Stimulated activated CD4-positive, alpha-beta T cell treated with anti-CD3 and anti-CD28 coated beads, Interleukin-1b, Interleukin-23, amount 100 ng/mL, for 1 hour (primary cell): ENCODE results near the gene MYBPH.

ENCODE experiments used
- DNase-seq, 2 donors: peaks; one replicate each; pipeline ENCODE4 v3.0.0-alpha.2; 2020; ENCODE audit warnings: low read depth in 2 of 2

The MYBPH gene

GRCh38 chr1:203129501-203130231, 46.0 kb downstream of the MYBPH start:
- no peak for DNase-seq

GRCh38 chr1:203128716-203129500, 46.7 kb downstream of the MYBPH start:
- no peak for DNase-seq

- no peak for DNase-seq
Measured at GRCh38 chr1:203128431-203128715, 47.3 kb downstream of the MYBPH start.

DNA sequence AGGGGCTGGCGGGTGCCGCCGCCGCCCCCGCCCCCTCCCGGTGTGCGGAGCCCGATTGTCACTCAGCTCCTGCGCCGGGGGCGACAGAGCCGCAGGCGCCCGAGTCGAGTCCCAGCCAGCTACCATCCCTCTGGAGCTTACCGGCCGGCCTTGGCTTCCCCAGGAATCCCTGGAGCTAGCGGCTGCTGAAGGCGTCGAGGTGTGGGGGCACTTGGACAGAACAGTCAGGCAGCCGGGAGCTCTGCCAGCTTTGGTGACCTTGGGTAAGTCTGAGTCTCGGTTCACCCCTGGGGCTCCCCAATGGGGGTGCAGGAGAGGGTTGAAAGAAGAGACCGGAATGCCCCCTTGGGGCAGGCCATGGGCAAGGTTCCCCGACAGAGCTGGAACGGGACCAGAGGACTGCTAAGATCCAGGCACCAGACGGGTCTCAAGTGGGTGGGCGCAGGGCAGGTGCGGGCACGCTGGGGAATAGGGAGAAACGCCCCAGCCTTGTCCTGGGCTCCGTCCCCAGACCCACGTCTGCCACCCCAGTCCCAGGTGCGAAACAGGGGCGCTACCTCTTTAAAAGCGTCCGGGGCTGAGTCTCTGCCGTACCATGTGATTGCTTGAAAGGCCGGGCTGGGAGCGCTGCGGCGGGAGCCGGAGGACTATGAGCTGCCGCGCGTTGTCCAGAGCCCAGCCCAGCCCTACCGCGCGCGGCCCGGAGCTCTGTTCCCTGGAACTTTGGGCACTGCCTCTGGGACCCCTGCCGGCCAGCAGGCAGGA, 47.8 kb downstream of the MYBPH start, which contains the start of gene ADORA1:
Gene ADORA1 (plus strand): TSS at position 61 of the 765 bp plus-strand sequence. CDS start 1,116 bp downstream, outside the sequence.
- no peak for DNase-seq

DNA sequence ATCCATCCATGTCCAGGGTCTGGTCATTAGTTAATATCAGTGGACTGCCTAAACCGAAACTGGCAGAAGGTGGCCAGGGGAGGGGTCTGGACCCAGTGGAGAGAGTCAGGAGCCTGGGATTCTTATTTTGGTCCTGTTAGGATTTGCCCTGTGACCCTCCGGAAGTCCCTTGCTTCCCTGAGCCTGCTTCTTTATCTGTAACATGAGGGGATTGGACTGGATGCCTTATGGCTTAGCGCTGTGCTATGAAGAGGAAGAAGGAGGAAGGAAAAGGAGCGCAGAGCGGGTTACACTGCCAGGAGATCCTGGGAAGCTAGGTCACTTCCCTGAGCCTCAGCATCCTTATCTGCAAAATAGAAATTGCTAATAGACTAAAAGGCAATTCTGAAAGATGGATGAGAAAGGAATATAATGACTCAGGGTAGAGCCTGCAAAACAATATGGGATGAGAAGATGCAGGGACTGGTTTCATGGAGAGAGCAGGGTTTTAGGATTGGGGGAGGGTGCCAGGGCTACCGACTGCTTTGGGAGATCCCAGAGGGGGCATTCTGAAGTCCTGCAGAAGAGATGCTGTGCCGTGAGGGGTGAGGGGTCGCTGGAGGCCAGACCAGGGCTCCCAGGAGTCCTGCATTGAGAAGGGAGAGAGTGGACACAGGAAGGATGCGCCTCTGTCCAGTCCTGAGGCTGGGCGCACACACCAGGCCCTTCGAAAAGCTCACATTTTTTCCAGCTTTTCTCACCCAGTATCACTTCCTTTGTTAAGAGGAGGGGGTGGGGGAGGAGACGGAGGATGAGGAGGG, 48.6 kb downstream of the MYBPH start:
- no peak for DNase-seq

DNA sequence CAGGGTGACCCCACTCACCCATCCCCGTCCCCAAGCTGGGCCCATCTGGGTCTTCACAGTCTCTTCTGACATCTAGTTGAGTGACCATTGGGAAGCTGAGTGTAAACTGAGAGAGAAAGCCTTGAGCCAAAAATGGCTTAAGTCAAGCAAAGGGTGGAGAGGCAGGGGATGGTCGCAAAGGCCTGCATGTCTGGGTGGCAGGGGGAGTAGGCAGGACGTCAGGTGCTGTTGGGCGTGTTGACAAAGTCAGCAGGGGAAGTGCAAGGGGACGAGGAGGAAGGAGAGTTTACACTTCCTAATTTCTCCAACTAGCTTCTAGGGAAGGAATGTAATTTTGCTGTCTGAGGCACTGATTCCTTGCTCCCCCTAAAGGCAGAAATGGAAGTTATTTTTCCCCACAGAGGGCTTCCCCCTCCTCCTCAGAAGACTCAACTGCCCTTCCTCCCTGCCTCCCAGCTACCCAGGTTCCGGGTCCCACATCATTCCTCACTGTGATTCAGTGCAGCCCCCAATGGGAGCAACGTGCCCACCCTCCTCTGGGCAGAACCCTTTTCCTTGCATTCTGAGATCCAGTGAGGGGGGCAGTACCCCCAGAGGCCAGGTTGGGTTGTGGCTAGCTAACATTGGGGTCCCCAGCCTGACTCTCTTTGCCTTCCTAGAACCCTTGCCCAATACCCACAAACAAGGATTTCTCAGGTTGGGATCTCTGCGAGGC, 49.3 kb downstream of the MYBPH start:
- no peak for DNase-seq

DNA sequence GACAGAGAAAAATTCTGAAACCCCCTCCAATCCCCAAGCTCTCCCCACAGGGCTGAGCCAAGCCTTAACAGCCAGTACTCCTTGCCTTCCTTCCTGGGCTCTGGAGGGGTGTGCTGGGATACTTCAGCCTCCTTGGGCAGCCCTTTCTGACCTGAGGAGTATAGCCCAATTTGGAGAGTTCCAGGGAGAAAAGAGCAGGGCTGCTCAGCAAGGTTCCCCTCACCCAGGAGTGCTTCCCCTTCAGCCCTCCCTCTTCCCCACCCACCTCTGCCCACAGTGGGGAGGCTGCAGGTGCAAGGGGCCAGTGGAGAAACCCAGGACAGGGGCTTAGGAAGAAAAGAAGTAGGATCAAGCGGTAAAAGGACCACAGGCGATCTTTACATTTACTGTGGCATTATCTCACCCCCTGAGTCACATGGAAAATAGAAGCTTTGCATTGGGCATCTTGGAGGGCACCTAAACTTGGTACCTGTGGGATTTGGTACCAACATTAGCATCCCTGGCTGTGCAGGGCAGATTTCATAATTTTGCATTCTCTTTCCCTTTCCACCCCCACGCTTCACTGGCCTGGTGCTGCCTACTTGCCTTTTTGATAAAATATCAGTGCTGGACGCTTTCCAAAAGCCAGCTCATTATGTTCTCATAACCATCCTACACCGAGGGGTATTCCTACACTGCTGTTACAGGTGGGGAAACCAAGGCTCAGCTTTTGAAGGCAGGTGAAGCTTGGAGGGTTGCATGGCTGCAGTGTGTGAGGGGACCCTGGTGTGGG, 50.9 kb downstream of the MYBPH start:
- DNase-seq = no peak

DNA sequence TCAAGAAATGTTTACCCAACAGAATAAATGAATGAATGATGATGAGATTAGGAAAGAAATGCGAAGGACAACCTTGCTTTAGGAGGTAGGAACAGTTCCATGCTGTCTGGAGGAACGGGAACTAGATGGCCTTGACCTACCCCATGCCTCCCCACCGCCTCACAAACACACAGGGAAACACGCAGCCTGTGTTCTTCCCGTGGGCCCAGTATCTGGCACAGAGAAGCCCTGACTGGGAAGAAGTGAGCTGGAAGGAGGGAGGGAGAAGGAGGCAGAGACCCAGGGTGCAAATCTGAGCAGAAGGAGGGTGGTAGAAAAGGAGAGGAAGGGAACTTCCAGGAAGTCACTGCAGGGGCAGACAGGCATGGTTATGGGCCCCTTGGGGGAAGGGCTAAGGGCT, 51.6 kb downstream of the MYBPH start:
- DNase-seq = no peak

DNA sequence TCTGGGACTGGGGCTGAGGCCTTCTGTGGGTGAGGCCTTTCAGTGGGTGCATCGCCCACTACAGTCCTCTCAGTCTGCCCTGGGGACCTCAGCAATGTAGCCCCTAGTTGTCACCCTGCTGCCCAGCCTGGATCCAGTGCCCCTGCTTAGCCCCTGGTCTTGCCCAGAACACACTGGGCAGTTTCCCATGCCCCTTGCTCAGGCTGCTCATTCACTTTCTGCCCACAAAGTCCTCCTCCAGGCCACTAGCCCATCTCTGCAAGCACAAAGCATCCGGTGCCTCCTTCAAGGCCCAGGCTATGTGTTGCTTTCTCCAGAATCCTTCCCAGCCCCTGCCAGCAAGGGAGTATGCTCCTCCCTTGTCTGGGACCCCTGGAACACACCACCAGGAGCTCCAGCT, 53.5 kb downstream of the MYBPH start:
- no peak for DNase-seq

- DNase-seq = no peak
Measured at GRCh38 chr1:203121186-203122015, 54.2 kb downstream of the MYBPH start.

DNA sequence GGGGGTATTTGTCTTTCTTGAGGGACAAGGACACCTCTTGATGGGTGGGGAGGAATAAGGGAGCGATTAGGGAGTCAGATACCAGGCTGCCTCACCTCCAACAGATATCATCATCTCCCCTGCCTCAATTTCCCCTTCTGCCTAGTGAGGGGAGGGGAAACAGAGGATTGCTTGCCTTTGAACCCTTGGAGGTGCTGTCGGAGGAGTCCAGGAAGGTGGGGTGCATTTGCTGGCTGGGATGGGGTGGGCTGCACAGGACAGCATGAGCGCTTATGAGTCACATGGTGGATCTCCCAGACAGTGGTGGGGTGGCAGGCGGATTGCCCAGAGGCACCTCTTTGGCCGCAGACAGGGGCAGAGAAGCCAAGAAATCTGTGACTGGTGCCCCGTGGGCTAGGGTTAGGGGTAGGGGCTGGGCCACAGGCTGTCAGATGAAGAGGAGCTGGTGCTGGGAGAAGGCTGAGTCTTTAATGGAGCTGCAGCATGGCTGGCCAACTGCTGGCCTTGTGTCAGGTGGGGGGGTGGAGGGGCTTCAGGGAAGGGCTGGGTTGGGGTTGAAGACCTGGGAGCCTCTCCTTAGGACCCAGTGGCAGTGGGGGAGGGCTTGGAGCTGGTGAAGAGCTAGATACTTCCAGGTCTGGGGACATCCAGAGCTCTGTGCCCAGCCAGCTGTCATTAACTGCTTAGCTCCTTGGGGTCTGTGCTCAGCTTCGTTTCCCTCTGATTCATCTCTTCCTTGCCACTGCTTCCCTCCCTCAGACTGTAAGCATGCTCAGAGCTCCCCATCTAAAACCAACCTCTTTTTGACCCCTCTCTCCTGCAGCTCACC, 55.1 kb downstream of the MYBPH start:
- DNase-seq = no peak
